Left lobe of liver (tissue), 2 donors: ENCODE data around the gene PNMA1. TPM values are rescaled to one million over a fixed set of nuclear protein-coding genes. Genes with fewer than 3 reads are reported as not detected.

Experiments
- ATAC-seq: fragments of 200-7000 bp; cut with Tn5 transposase; one replicate; pipeline ENCODE4 v1.9.1; 2020; ENCODE audit warnings: mild to moderate bottlenecking, moderate library complexity
- DNase-seq: peaks from one replicate; pipeline ENCODE4 v3.0.0-alpha.2; 2020; ENCODE audit warnings: low spot score
- total RNA-seq: library from RNA; stranded (reverse); gene quantifications from one replicate; pipeline ENCODE4 v1.2.1, GENCODE V29; 2021
- donor health status: DM: no; HTN: no; CAD: no; lungs with moderate emphysema.
- donor health status: DM: no; HTN: yes; CAD: no.

Gene PNMA1
- total RNA-seq, 1 donor from 2014 or later, result 2.3 TPM

GRCh38 chr14:73751157-73751691, 37.0 kb upstream of the PNMA1 start:
- no peak for DNase-seq
- no peak for ATAC-seq

- DNase-seq (peak; percentile 69), ATAC-seq (peak; percentile 51)
Observed at GRCh38 chr14:73750531-73750901, 36.3 kb upstream of the PNMA1 start.

GRCh38 chr14:73749706-73750530, 35.7 kb upstream of the PNMA1 start:
- ATAC-seq (no peak), DNase-seq (no peak)

GRCh38 chr14:73748858-73749357, 34.7 kb upstream of the PNMA1 start:
- DNase-seq, result no peak
- ATAC-seq, result no peak

GRCh38 chr14:73747379-73748211, 33.4 kb upstream of the PNMA1 start:
- ATAC-seq, result no peak

GRCh38 chr14:73746520-73747378, 32.6 kb upstream of the PNMA1 start:
- no peak for ATAC-seq
- no peak for DNase-seq

More at GRCh38 chr14:73747379-73748211, 33.4 kb upstream of the PNMA1 start:
- no peak for DNase-seq

GRCh38 chr14:73745571-73746519, 31.7 kb upstream of the PNMA1 start:
- DNase-seq (no peak), ATAC-seq (no peak)

- ATAC-seq, result no peak
Observed at GRCh38 chr14:73744874-73745529, 30.8 kb upstream of the PNMA1 start.

GRCh38 chr14:73744175-73744867, 30.1 kb upstream of the PNMA1 start:
- ATAC-seq (no peak), DNase-seq (no peak)

More at GRCh38 chr14:73744874-73745529, 30.8 kb upstream of the PNMA1 start:
- no peak for DNase-seq

GRCh38 chr14:73743431-73743931, 29.3 kb upstream of the PNMA1 start:
- DNase-seq, result peak; percentile 49

GRCh38 chr14:73742520-73743238, 28.5 kb upstream of the PNMA1 start:
- no peak for ATAC-seq
- DNase-seq, result no peak

More at GRCh38 chr14:73743431-73743931, 29.3 kb upstream of the PNMA1 start:
- no peak for ATAC-seq

GRCh38 chr14:73741876-73742519, 27.8 kb upstream of the PNMA1 start:
- DNase-seq (peak; percentile 46), ATAC-seq (no peak)

GRCh38 chr14:73741386-73741875, 27.2 kb upstream of the PNMA1 start:
- ATAC-seq (peak; percentile 57), DNase-seq (peak; percentile 62)

- ATAC-seq, result peak; percentile 88
- DNase-seq, result peak; percentile 94
Observed at GRCh38 chr14:73740618-73741326, 26.6 kb upstream of the PNMA1 start.

- DNase-seq (peak; percentile 55), ATAC-seq (no peak)
Observed at GRCh38 chr14:73739899-73740617, 25.9 kb upstream of the PNMA1 start.
